Fibroblast of lung (primary cell): ENCODE data around the gene CCNL1.

Source experiments
- CTCF ChIP-seq, 2 donors: IDR thresholded peaks in 1 of 2; conservative IDR thresholded peaks in 1 of 2; 1 replicate in 1 of 2; 2 replicates in 1 of 2; pipeline ENCODE4 v1.5.1; 2011 to 2012; ENCODE audit warnings: low read length in 2 of 2, control low read depth in 1 of 2, inconsistent platforms in 1 of 2, low read depth in 1 of 2, mild to moderate bottlenecking in 1 of 2
- EZH2 ChIP-seq: IDR thresholded peaks from 2 replicates; pipeline ENCODE4 v1.5.1; 2012; ENCODE audit warnings: low read length, control low read depth, mild to moderate bottlenecking; ENCODE audit errors: missing control alignments

DNA sequence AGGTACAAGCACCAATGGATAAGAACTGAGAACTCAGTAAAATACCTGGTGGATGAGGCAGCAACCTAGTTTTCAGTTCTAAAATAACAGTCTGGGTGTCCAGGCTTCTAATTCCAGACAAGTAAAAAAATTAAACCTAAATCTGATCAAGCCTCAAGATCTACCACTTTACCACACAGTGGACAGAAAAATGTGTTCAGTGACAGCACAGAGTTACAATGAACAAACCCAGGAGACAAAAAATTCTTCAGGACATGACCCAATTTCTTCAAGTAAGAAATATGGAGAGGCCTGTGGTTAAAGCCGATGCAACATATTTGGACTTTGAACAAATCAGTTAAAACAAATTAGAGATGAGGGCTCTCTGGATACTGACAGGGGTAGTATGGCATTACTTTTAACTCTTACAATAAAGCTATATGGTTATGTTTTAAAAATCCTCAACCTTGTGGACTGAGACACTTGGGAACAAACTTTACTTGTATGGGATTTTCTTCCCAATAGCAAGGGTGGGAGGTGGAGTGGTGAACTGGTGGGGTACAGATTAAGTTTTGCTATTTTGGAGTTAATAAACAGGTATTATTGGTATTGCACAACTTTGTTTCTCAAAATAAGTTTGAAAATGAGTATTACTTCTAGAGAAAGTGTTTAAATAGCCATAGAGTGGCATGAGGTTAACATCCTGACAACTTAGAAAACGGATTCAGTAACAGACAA, 14.2 kb downstream of the CCNL1 start:
- no peak for TF ChIP-seq CTCF (conservative IDR thresholded peaks at IDR 0.05 in 1 of 2, IDR thresholded peaks at IDR 0.05 in 1 of 2; ENCODE audit: low read depth in 1 of 2, low read length in 2 of 2)
- TF ChIP-seq EZH2, result no peak
